22Rv1 (cell line): ENCODE measurements around the gene THEM4.

Experiments
- H3K27ac ChIP-seq: fragments of 450-650 bp; 2 replicates; pipeline ENCODE4 v1.5.1; 2017
- ZFX ChIP-seq: fragments of 450-650 bp; IDR thresholded peaks from 2 replicates; pipeline ENCODE4 v1.6.1; 2017; ENCODE audit warnings: antibody characterized with exemption, borderline replicate concordance
- TF ChIP-seq, protein P1 (sequence below): fragments of 450-650 bp; IDR thresholded peaks from 2 replicates; pipeline ENCODE4 v1.5.1; 2017; ENCODE audit warnings: mild to moderate bottlenecking

THEM4 gene

DNA sequence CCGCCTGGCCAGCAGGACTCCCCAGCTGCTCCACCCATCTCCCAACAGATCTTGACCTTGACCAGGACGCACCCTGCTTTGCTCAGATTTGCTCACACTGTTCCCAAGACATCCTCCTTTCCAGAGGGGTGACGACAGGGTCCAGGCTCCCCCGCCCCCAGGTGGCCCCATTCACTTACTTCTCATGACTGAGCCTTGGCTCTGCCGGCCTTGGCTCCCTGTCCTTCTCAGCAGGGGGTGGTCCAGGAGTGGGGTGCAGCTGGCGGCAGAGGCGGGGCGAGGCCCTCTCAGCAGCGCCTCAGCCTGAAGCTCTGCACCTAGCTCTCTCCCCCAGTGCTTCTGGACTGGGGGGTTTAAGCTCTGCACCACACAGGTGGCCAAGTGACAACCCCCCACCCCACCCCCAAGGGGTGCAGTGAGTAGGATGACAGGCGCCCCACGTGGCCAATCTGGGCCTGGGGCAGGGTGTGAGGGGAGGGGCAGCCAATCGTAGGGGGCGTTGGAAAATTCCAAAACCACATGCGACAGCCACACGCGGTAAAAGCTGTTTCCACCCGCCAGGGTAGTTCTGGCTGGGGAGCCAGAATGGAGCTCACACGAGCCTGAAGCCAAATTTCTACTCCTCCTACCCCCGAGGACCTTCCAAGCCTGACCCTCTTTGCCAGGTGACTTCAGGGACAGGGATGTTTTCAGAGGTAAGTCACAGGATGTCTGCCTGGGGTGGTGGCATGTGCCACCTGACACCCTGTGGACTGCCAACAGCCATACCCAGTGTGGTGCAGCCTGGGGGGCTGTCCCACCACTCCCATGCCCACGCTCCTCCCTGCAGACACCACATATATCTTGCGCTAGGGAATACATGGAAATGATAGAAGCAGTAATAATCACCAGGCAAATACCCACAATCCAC, 83.3 kb downstream of the THEM4 start:
- H3K27ac ChIP-seq: no peak overlapping the region
- TF ChIP-seq, protein P1, sequence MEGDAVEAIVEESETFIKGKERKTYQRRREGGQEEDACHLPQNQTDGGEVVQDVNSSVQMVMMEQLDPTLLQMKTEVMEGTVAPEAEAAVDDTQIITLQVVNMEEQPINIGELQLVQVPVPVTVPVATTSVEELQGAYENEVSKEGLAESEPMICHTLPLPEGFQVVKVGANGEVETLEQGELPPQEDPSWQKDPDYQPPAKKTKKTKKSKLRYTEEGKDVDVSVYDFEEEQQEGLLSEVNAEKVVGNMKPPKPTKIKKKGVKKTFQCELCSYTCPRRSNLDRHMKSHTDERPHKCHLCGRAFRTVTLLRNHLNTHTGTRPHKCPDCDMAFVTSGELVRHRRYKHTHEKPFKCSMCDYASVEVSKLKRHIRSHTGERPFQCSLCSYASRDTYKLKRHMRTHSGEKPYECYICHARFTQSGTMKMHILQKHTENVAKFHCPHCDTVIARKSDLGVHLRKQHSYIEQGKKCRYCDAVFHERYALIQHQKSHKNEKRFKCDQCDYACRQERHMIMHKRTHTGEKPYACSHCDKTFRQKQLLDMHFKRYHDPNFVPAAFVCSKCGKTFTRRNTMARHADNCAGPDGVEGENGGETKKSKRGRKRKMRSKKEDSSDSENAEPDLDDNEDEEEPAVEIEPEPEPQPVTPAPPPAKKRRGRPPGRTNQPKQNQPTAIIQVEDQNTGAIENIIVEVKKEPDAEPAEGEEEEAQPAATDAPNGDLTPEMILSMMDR: no peak
- TF ChIP-seq ZFX: no peak

DNA sequence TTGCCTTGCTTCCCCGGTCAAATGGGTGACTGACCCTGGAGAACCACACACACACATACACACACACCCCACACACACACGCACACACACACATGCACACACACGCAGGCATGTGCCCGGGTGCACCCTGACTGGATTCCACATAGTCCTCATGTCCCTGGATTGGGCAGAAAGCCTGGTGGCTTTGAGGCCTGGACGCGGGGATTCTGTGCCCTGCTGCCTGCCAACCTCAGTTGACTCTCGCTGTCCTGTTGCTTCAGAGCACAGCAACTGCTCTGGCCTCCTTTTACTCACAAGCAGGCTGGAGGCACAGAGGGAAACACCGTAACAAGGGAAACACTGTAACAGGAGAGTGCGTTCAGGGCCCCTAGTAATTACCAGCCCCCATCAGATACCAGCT, 84.1 kb downstream of the THEM4 start:
- H3K27ac ChIP-seq: no peak overlapping the region
- TF ChIP-seq ZFX: no peak
- TF ChIP-seq, protein P1: no peak
